Activated CD4-positive, alpha-beta T cell treated with anti-CD3 and anti-CD28 coated beads, Interleukin-2, amount 50 U/mL, for 4 hours (primary cell): ENCODE results near the gene PTPRN.

Source experiments
- DNase-seq, 2 experiments: peaks; one replicate each; pipeline ENCODE4 v3.0.0-alpha.2; 2020

The PTPRN gene

DNA sequence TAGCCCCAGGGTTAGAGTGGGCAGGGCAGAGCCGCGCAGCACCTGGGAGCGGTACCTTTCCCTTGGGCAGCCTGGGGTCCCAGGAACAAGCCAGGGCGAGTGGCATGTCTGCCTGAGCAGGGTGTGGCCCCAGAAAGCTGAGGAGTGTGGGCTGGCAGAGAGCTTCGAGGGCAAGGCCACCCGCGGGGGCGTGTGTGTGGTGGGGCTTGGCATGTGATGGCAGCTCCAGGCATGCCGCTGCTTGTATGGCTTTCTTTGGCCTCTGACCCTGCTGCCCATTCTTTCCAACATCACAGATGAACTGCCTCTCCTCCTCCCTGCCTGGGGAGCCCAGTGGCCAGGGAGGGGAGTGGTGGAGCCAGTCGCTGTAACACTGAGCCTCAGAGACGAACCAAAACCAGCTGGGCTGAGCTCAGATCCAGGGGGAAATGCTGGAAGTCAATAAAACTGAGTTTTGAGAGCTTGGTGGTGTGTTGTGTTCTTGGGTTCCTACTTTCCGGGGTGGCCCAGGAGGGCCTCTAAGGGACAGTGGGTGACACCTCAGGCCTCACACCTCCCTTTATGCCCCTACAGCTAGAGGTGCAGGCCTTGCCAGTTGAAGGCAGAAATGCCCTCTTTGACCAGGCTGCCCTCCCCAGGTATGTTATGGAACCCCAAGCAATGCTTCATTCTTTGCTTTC lies 22.6 kb downstream of the PTPRN start:
- DNase-seq = no peak

DNA sequence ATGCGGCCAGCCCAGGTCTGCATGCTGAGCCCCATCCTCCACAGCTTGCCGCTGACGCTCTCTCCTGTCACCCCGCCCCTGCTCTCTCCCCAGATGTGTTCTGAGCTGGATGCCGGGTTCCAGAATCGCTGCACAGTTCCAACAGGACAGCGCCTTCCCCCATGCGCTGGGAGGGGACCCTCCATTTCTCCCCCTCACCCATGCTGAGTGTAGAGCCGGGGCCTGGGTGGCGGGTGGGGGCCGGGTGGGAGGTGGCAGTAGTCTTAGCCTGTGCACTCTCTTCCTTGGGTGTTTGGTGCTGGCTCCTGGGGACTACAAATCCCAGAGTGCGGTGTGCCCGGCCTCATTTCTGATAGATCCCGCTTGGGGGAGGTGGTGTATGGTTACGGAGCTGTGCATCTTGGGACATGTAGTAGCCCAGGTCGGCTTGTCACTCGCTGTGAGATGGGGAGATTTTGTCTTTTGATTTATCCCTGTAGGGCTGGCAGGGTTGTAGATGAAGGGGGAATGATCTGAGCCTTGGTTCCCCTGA lies 23.2 kb downstream of the PTPRN start:
- DNase-seq = no peak

DNA sequence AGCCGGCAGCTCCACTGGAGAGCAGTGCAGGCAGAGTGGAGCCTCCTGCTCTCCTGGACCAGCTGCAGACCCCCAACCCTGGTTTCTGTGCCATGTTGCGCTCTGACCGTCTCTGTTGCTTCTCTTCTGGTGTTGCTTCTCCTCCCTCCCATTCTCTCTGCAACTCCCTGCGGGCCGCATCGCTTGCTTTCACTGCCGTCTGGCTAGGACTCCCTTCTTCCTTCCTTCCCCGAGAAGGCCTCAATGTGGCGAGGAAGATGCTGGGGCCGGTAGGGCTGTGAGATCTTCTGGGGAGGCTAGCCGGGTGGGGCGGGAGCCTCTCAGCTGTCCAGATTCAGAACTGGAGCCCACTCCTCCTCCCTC lies 23.8 kb downstream of the PTPRN start:
- no peak for DNase-seq

DNA sequence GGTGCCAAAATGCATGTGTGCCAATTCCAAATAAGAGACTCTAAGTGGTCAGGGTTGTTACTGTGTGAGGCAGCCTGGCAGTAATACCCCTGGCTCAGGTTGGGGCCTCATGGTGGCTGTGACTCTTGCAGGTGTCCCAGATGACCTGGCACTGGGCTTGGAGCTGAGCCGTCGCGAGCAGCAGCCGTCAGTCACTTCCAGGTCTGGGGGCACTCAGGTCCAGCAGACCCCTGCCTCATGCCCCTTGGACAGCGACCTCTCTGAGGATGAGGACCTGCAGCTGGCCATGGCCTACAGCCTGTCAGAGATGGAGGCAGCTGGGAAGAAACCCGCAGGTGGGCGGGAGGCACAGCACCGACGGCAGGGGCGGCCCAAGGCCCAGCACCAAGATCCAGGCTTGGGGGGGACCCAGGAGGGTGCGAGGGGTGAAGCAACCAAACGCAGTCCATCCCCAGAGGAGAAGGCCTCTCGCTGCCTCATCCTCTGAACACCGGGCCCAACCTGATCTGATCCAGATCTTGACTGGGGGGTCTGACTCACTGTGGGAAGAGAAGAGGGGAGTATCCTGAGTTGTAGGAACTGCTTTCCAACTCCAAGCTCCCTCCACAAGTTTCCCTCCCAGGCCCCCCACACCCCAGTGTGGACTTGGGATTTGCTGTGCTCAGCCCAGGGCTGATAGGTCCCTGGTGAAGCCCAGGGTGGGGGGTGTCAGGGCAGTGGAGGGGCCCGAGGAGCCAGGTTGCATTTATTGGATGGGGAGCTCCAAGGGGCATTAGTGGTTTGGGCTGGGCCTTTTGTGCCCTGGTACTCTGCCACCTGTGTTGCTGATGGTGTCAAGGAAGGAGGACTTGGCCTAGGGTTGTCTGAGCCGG lies 24.5 kb downstream of the PTPRN start:
- no peak for DNase-seq

DNA sequence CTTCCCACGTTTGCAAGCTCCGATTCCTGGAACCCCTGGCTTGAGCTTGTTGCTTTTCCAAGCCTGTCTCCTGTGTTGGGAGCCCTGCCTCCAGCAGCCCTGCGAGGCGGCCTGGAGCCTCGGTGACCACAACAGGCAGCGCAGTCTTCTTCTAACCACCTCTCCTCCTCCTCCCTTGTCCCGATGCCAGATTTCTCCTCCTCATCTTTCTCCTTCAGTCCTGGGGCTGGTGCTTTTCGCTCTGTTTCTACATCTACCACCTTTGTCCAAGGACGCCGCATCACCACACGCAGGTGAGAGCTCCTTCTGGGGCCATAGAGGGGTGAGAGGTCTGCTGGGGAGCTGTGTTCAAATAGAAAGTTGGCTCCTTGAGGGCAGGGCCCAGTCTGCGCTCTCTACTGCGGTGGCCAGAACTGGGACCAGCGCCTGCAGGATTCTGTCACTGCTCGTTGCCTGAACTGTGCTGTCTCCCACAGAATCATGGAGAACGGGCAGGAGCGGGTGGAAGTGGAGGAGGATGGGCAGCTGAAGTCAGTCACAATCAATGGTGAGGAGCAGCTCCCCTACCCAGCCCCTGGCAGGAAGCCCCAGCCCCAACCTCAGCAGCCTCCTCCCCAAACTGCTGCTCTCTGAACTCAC lies 26.1 kb downstream of the PTPRN start:
- no peak for DNase-seq

DNA sequence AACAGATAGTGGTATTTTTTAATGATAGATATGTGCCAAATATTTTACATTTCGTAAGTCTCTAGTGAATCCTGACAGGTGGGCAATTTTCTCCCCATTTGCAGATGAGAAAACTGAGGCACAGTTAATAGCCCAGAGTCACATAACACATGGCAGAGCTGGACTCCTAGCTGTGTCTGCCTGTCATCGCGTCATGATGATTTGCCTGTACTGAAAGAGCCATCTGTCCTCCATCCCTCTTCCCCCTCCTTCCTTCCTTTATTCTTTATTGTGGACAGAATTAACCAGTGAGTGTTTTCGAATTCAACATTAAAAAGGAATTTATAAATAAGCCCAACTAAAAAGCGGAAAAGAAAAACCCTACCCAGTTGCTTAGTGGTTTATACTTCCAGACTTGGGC lies 26.8 kb downstream of the PTPRN start:
- no peak for DNase-seq

DNA sequence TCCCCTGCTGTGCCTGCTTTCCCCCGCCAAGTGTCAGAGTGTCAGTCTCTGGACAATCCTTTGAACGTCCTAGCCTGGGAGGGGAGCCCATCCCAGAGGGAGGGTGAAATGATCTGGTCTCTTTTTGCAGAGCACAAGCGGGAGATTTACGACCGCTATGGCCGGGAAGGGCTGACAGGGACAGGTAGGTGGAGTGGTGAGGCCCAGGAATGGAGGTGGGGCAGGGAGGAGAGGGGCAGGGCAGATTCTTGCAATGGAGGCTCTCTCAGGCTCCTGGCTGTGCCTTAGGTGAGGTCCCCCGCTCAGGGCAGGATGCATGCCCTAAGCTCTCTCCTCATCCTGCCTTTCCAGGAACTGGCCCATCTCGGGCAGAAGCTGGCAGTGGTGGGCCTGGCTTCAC lies 27.6 kb downstream of the PTPRN start:
- no peak for DNase-seq

DNA sequence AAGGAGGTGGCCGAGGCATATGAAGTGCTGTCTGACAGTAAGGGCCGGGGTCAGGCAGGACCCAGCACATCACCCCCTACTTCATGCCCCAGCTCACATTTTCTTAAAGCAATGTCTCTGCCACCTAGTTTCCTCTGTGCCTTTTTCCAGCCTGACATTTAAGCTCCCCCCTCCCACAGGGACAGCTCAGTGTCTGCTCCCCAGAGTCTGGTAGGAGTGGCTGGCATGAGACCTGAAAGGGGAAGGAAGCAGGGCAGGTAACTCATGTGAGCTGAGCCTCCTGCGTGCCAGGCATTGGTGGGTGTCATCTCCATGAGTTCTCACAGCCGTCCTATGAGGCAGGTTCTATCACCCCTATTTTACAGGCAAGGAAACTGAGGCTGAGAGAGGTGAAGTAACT lies 28.6 kb downstream of the PTPRN start:
- DNase-seq = no peak

DNA sequence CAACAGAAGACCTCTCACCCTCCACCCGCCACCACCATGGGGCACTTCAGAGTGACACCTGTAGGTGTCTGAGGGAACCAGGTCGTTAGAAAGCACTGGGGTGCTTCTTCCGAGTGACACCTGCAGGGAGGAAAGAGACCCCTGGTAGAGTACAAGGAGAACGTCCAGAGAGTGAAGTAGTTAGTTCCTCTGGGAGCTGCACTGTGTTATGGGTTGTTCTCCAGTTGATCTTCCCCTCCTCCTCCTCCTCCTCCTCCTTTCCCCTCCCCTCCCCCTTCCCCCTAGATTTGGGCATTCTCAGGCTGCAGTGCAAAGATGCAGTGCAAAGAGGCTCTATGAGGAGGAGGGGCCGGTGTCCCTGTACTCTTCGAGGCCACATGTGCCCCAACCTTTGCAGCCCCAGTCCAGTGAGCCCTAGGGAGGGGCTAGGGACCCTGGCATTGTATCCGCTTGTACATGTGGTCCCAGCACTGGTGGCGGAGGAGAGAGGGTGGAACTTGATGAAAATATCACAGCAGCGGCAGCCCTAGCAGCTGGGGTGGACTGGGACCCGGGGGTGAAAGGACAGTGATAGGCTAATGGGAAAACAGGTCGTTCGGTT lies 29.2 kb downstream of the PTPRN start:
- no peak for DNase-seq

DNA sequence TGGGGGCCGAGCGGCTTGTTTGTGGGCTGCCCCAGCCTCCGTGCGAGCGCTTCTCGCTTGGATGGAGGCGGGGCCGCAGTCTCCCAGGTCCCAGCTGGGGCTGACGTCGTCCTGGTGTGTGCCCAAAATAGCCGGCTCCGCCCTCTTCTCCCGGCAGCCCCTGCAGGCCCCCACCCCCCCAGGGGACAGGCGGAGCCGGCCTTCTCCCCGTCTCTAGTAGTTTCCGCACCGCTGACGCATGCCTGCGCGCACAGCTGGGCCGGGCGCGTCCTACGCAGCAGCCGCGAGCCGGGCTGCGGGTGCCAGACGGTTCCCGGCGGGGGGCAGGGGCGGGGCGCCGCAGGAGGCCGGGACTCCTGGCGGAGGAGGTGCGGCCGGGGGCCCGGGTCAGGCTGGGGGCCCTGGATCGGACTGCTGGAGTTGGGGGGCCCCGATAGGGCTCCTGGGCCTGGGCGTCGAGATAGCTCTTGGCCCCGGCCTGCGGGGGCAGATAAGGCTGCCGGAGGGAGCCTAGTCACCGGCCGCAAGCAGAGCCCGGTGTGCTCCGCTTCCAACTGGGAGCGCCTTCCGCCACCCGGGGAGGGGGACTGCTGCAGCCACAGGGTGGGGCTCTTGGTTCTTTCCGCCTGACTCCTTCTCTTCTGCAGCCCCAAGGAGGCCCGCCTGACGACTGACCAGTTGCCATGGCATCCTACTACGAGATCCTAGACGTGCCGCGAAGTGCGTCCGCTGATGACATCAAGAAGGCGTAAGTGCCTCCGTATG lies 29.9 kb downstream of the PTPRN start, which contains the start of gene DNAJB2:
Gene DNAJB2, plus strand, starts transcription at position 216 of the 765 bp plus-strand sequence. Its CDS starts 468 bp downstream, at position 684.
- DNase-seq = peak; percentile 98 to 99

DNA sequence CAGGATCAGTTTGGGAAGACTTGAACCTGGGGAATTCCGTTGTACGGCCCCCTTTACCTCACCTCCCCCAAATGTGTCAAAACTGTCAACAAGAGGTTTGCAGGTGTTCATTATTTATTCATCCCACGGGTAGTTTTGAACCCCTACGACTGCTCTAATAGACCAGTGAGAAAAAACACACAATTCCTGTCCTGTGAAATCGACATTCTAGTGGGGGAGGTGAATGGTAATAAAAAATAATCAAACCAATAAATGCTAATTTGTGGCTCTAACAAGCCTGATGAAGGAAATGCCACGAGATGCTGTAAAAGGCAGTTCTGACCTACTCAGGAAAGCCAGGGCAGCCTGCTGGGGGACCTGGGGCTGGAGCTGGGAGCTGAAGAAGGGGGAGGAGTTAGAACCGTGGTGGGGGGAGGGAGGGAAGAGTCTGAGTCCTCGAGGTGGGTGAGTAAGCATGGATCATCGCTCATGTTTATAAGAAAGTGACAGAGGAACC lies 30.5 kb downstream of the PTPRN start:
- DNase-seq = no peak

DNA sequence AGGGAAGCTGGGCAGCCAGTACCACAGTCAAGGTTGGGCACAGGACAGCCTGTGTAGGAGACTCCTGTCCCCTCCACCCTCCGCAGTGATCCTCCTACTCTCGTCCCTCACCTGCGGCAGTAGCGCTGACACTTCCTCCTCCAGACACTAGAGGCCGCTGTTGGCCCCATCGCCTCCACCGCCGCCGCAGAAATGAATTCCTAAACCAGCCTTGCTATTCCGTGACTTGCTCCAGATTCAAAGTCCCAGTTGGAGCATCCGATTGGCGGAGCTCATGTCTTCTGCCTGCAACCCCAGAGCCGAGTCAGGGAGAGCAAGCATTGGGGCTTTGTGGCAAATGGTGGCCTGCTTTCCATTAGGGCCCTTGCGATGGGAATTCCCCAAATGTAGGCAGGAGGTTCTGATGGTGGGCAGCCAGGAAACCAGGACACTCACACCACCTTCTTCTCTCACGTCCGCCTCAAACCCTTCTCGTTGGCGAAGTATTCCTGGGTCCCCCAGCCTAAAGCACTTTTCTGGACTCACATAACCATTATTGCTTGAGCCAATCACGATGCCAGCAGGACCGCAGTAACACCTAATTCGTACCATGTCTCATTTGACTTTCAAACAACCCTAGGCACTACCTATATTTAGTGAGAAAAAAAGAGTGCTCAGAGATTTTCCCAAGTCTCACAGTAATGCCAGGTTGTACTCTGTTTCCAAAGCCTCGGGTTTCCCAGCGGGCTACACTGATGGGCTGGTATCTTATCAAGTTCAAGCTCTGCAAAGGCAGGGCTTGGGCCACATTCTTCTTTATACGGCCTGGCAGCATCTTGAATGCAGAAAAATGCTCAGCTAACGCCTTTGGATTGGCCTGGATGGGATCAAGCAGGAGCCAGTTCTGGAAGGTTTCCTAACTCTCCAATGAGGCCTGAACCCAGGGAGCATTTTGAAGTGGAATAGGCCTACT lies 31.2 kb downstream of the PTPRN start:
- peak; percentile 65 to 68 for DNase-seq

DNA sequence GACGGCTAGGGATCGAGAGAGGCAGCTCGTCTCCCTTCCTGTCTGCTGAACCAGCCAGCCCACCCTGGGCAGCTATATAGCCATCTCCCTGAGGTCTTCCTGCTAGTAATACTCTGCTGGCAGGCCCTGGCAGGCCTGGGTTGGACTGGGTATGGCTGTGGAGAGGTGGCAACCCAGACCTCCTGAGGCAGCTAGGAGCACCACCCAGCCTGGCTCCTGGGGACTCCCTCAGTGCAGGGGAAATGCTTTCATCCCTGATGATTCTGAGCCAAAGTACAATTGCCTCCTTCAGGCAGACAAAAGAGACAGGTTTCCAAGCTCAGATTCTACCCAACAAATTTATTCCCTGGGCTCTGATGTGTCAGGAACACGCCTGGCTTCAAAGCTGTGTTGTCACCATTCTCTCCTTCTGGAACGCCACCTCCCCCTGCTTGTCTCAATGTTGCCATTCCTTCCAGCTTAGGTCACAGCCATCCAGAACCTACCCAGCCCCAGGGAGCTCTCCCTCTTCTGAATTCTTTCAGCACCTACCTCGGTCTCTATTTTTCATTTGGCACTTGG lies 34.8 kb downstream of the PTPRN start:
- no peak for DNase-seq

DNA sequence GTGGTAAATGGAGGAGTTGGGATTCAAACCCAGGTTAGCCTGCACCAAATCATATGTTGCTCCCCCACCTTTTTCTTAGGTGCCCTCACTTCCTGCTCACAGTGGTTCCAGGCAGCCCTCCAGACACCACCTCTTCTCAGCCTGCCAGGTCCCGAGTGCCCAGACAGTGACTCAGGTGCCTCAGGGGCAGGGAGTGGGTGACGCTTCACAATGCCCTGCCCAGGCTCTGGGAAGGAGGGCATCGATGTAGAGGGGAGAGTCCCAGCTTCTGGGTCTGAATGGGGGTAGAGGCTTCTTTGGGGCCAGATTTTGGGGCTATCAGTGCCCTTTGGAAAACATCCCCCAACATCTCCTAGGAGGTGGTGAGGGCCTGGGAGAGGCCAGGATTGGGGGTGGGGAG lies 35.3 kb downstream of the PTPRN start:
- DNase-seq = no peak

DNA sequence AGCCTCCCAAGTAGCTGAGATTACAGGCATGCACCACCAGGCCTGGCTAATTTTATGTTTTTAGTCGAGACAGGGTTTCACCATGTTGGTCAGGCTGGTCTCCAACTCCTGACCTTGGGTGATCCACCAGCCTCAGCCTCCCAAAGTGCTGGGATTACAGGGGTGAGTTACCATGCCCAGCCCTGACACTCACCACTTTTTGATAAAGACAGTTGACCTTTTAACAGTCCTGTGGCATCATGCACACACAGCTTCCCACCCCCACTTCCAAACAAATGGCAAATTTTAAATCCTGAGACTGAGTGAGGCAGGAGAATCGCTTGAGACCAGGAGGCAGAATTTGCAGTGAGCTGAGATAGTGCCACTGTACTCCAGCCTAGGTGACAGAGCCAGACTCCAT lies 36.2 kb downstream of the PTPRN start:
- DNase-seq = no peak

DNA sequence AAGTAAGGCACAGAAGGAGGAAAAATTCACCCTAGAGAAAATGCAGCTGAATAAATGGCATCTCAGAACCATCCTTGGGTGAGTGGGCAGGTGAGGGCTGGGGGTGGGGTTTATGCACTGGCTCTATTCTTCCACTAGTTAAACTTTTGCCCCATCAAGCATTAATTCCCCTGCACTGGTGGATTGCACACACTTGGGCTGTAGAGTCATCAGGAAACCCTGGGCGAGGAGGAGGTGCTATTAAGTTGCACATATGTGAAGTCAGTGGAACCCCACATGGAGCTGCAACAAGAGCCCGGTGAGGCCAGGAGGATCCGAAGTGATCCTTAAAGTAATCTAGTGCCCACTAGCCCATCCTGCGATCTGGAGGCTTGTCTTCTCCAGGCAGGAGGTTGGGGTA lies 36.8 kb downstream of the PTPRN start:
- DNase-seq = no peak

DNA sequence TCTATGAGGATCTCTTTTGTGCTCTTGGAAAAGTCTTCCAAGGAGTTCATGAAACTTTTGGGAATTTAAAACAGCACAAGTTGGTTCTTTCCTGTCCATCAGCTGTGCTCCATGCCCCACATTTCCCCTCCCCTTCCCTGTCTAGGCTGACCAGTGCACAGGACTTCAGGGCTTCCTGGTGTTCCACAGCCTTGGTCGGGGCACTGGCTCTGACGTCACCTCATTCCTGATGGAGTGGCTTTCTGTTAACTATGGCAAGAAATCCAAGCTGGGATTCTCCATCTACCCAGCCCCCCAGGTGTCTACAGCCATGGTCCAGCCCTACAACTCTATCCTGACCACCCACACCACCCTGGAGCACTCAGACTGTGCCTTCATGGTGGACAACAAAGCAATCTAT lies 38.2 kb downstream of the PTPRN start:
- DNase-seq = no peak

DNA sequence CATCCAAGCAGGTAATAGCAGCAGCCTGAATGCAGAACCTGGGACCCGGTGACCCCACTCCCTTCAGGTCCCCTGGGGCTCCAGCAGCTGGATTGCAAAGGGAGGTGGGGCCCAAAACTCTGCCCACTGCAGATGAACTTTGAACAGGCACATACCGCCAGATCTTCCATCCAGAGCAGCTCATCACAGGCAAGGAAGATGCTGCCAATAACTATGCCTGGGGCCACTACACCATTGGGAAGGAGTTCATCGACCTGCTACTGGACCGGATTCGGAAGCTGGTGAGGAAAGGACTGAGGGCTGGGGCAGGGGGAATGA lies 39.2 kb downstream of the PTPRN start:
- no peak for DNase-seq

DNA sequence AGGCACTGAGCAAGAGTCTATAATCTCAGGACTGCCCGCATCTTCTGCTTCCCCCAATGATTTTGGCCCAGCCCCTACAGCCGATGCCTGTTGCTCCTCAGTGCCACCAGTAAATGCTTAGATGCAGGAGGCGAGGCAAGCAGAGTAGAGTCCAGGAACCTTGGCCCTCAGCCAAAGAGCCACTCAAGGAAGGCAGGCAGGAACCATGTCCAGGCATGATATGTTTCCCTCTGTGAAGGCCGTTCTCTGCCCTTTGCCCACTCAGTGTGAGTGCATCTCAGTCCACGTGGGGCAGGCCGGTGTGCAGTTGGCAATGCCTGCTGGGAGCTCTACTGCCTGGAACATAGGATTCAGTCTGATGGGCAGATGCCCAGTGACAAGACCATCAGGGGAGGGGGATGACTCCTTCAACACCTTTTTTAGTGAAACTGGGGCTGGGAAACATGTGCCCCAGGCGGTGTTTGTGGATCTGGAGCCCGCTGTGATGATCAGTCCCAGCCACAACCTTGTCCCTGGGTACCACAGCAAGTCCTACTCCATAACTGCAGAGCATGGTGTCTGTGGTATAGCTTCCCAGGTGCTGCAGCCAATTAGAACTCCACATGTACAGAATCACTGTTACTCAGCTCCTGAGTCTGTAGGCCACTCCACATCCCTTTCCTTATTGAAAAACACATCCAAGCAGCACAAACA lies 39.7 kb downstream of the PTPRN start:
- no peak for DNase-seq

DNA sequence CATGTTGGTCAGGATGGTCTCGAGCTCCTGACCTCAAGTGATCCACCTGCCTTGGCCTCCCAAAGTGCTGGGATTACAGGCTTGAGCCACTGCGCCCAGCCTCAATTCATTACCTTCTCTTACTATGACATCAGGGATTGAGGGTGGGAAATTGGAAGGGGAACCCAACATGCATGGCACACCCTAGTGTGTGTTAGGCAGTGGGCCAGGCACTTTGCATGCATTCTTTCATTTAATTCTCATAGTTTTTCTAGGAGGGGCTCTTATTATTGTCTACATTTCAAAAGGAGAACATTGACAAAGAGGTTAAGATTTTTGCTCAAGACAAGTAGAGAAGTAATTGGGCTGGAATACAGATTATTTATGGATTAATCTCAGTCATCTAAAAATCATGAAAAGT lies 40.9 kb downstream of the PTPRN start:
- DNase-seq = no peak
